Astrocyte (in vitro differentiated cells and primary cell): ENCODE results near the gene NAA15.

ENCODE experiments used
- EZH2 ChIP-seq: IDR thresholded peaks from 2 replicates; pipeline ENCODE4 v1.6.1; 2012; ENCODE audit warnings: mild to moderate bottlenecking, low read length, inconsistent platforms; ENCODE audit not compliant: insufficient read depth
- TF ChIP-seq, protein P1 (sequence below): IDR thresholded peaks from 2 replicates; pipeline ENCODE4 v1.5.1; 2011; ENCODE audit warnings: low read depth, mild to moderate bottlenecking, inconsistent platforms, low read length, moderate library complexity; ENCODE audit not compliant: insufficient read depth

DNA sequence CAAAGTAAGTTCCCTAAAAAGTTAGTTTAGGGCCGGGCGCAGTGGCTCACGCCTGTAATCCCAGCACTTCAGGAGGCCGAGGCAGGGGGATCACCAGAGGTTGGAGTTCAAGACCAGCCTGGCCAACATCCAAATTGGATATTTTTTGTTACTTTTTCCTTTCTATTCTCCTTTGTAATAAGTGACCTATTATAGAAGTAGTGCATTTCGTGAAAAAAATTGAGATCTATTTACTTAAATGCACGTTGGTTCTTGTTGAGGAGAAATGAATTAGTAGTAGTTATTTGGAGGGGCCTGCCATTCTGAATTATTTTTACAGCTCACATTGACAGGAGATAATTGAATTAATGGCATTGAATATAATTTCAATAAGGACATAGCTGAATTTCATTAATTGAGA is 23.3 kb downstream of the NAA15 start:
- TF ChIP-seq, protein P1, sequence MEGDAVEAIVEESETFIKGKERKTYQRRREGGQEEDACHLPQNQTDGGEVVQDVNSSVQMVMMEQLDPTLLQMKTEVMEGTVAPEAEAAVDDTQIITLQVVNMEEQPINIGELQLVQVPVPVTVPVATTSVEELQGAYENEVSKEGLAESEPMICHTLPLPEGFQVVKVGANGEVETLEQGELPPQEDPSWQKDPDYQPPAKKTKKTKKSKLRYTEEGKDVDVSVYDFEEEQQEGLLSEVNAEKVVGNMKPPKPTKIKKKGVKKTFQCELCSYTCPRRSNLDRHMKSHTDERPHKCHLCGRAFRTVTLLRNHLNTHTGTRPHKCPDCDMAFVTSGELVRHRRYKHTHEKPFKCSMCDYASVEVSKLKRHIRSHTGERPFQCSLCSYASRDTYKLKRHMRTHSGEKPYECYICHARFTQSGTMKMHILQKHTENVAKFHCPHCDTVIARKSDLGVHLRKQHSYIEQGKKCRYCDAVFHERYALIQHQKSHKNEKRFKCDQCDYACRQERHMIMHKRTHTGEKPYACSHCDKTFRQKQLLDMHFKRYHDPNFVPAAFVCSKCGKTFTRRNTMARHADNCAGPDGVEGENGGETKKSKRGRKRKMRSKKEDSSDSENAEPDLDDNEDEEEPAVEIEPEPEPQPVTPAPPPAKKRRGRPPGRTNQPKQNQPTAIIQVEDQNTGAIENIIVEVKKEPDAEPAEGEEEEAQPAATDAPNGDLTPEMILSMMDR: no peak
- no peak for TF ChIP-seq EZH2
